ENCODE measurements around the gene SPPL3. TPM values are rescaled to one million over a fixed set of nuclear protein-coding genes. Genes with fewer than 3 reads are reported as not detected.
"Not testable (repeated sequence)": the region's sequence is repeated elsewhere in the genome, so short reads cannot be mapped to it uniquely, and the experiment has no call there.

SPPL3 gene
- total RNA-seq, 1 donor, result 44.5 TPM

DNA sequence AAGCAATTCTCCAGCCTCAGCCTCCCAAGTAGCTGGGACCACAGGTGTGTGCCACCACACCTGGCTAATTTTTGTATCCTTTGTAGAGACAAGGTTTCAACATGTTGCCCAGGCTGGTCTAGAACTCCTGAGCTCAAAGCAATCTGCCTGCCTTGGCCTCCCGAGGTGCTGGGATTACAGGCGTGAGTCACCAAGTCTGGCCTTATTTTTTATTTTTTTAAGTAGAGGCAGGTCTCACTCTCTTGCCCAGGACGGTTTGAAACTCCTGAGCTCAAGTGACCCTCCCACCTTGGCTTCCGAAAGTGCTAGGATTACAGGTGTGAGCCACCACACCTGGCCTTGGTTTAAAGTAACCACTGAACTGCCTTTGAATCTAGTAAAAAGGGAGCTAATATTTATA, 56.8 kb downstream of the SPPL3 start:
- H3K9me3 ChIP-seq (ENCODE audit: low read depth, low read length), result no peaks in the 10 kb centered on the region
- no peak overlapping the region for H3K4me3 ChIP-seq (ENCODE audit: low read length)
- peaks cover 47% of the 10 kb centered on the region for H3K4me1 ChIP-seq (ENCODE audit: insufficient read depth, low read length)
- H3K27me3 ChIP-seq (ENCODE audit: insufficient read depth, low read length), result no peaks in the 10 kb centered on the region

DNA sequence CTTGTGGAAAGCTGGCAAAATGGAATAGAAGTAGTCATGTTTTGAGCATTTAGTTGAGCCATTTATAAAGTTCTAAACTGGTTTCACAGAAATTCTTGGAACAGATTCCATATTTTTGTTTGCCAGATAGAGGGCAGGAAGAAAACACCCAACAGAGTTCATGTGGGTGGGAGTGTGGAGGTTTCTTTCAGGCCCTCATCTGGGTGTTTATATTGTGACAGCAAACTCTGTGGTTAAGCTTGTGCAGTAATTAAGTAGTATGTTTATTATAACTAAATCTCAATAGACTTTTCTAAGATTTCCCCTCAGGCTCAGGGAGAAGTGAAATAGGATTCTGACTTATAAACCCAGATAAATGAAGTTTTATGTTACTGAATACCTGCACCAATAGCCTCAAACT, 57.4 kb downstream of the SPPL3 start:
- H3K27me3 ChIP-seq (ENCODE audit: insufficient read depth, low read length), result no peaks in the 10 kb centered on the region
- no peaks in the 10 kb centered on the region for H3K9me3 ChIP-seq (ENCODE audit: low read depth, low read length)
- H3K4me3 ChIP-seq (ENCODE audit: low read length), result no peak overlapping the region
- H3K4me1 ChIP-seq (ENCODE audit: insufficient read depth, low read length), result peaks cover 43% of the 10 kb centered on the region

GRCh38 chr12:120845696-120846095, 58.5 kb downstream of the SPPL3 start:
- Histone ChIP-seq H3K4me1 (ENCODE audit: insufficient read depth, low read length) (peaks cover 33% of the 10 kb centered on the region), H3K27me3 (ENCODE audit: insufficient read depth, low read length) (no peaks in the 10 kb centered on the region), H3K9me3 (ENCODE audit: low read depth, low read length) (no peaks in the 10 kb centered on the region), H3K4me3 (ENCODE audit: low read length) (no peak overlapping the region)

- H3K4me1 ChIP-seq (ENCODE audit: insufficient read depth, low read length), result peaks cover 25% of the 10 kb centered on the region
- no peak overlapping the region for H3K4me3 ChIP-seq (ENCODE audit: low read length)
- no peaks in the 10 kb centered on the region for H3K27me3 ChIP-seq (ENCODE audit: insufficient read depth, low read length)
- no peaks in the 10 kb centered on the region for H3K9me3 ChIP-seq (ENCODE audit: low read depth, low read length)
These were observed 59.2 kb downstream of the SPPL3 start for GRCh38 chr12:120844768-120845449.

DNA sequence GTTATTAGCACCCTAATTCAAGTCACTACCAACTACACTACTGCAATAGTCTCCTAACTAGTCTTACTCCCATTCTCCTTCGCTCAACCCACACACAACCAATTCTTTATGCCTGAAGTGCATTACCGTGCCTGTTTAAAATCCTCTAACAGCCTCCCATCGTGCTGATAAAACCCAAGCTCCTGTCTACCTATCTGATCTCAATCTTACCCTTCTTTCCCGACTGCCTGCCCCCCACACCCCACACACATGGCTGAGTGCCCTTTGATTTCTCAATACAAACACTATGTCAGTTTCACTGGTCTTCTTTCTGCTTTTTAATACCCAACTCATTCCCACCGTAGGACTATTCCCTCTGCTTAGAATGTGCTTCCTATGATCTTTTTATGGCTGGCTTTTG, 59.9 kb downstream of the SPPL3 start:
- Histone ChIP-seq H3K4me3 (ENCODE audit: low read length) (no peak overlapping the region), H3K4me1 (ENCODE audit: insufficient read depth, low read length) (peaks cover 22% of the 10 kb centered on the region), H3K9me3 (ENCODE audit: low read depth, low read length) (no peaks in the 10 kb centered on the region), H3K27me3 (ENCODE audit: insufficient read depth, low read length) (no peaks in the 10 kb centered on the region)

DNA sequence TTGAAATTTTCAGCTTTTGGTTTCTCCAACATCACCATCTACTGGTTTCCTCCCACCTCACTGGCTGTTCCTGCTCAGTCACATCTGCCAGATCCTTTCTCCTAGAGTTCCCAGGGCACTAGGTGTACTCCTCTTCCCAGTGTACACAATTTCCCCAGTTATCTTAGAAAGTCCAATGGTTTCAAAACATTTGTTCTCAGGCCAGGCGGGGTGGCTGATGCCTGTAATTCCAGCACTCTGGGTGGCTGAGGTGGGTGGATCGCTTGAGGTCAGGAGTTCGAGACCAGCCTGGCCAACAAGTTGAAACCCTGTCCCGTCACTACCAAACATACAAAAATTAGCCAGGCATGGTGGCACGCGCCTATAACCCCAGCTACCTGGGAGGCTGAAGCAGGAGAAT, 60.7 kb downstream of the SPPL3 start:
- H3K27me3 ChIP-seq (ENCODE audit: insufficient read depth, low read length), result no peaks in the 10 kb centered on the region
- no peak overlapping the region for H3K4me3 ChIP-seq (ENCODE audit: low read length)
- H3K9me3 ChIP-seq (ENCODE audit: low read depth, low read length), result no peaks in the 10 kb centered on the region
- H3K4me1 ChIP-seq (ENCODE audit: insufficient read depth, low read length), result peaks cover 22% of the 10 kb centered on the region

DNA sequence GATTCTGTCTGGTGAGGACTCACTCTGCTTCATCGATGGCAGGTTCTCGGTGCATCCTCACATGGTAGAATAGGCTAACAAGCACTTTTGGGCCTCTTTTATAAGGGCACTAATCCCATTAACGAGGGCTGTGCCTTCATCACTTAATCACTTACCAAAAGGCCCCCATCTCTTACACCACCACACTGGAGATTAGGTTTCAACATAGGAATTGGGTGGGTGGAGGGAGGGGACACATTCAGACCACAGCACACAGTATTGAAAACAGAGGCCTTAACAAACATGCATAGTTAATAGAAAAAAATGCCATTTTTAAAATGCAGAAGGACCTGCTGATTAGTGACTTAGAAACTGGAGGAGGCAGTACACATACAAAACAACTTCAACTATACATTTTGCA, 61.6 kb downstream of the SPPL3 start:
- H3K9me3 ChIP-seq (ENCODE audit: low read depth, low read length), result no peaks in the 10 kb centered on the region
- peaks cover 15% of the 10 kb centered on the region for H3K4me1 ChIP-seq (ENCODE audit: insufficient read depth, low read length)
- no peaks in the 10 kb centered on the region for H3K27me3 ChIP-seq (ENCODE audit: insufficient read depth, low read length)
- H3K4me3 ChIP-seq (ENCODE audit: low read length), result no peak overlapping the region

- no peak overlapping the region for H3K4me3 ChIP-seq (ENCODE audit: low read length)
- H3K27me3 ChIP-seq (ENCODE audit: insufficient read depth, low read length), result no peaks in the 10 kb centered on the region
- H3K4me1 ChIP-seq (ENCODE audit: insufficient read depth, low read length), result peaks cover 12% of the 10 kb centered on the region
- no peaks in the 10 kb centered on the region for H3K9me3 ChIP-seq (ENCODE audit: low read depth, low read length)
These were observed 62.6 kb downstream of the SPPL3 start for GRCh38 chr12:120841525-120841924.

- H3K4me1 ChIP-seq (ENCODE audit: insufficient read depth, low read length), result peaks cover 16% of the 10 kb centered on the region
- H3K9me3 ChIP-seq (ENCODE audit: low read depth, low read length), result no peaks in the 10 kb centered on the region
- H3K27me3 ChIP-seq (ENCODE audit: insufficient read depth, low read length), result no peaks in the 10 kb centered on the region
- no peak overlapping the region for H3K4me3 ChIP-seq (ENCODE audit: low read length)
These were observed 64.7 kb downstream of the SPPL3 start for GRCh38 chr12:120839503-120839902.

DNA sequence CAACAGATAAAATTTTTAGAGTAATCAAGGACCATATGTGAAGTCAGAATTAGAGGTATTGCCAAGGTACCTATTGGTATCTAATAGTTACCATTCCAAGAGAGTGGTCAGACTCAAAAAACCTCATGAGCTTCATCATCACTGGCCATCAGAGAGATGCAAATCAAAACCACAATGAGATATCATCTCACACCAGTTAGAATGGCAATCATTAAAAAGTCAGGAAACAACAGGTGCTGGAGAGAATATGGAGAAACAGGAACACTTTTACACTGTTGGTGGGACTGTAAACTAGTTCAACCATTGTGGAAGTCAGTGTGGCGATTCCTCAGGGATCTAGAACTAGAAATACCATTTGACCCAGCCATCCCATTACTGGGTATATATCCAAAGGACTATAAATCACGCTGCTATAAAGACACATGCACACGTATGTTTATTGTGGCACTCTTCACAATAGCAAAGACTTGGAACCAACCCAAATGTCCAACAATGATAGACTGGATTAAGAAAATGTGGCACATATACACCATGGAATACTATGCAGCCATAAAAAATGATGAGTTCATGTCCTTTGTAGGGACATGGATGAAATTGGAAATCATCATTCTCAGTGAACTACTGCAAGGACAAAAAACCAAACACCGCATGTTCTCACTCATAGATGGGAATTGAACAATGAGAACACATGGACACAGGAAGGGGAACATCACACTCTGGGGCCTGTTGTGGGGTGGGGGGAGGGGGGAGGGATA, 65.4 kb downstream of the SPPL3 start:
- H3K4me1 ChIP-seq (ENCODE audit: insufficient read depth, low read length), result peaks cover 19% of the 10 kb centered on the region
- H3K4me3 ChIP-seq (ENCODE audit: low read length); H3K27me3 ChIP-seq (ENCODE audit: insufficient read depth, low read length); H3K9me3 ChIP-seq (ENCODE audit: low read depth, low read length): not testable (repeated sequence)

GRCh38 chr12:120836114-120836684, 68.0 kb downstream of the SPPL3 start:
- peaks cover 21% of the 10 kb centered on the region for H3K4me1 ChIP-seq (ENCODE audit: insufficient read depth, low read length)
- no peaks in the 10 kb centered on the region for H3K27me3 ChIP-seq (ENCODE audit: insufficient read depth, low read length)
- no peak overlapping the region for H3K4me3 ChIP-seq (ENCODE audit: low read length)
- no peaks in the 10 kb centered on the region for H3K9me3 ChIP-seq (ENCODE audit: low read depth, low read length)

GRCh38 chr12:120835657-120836056, 68.5 kb downstream of the SPPL3 start:
- H3K9me3 ChIP-seq (ENCODE audit: low read depth, low read length), result no peaks in the 10 kb centered on the region
- no peaks in the 10 kb centered on the region for H3K27me3 ChIP-seq (ENCODE audit: insufficient read depth, low read length)
- no peak overlapping the region for H3K4me3 ChIP-seq (ENCODE audit: low read length)
- H3K4me1 ChIP-seq (ENCODE audit: insufficient read depth, low read length), result peaks cover 25% of the 10 kb centered on the region

DNA sequence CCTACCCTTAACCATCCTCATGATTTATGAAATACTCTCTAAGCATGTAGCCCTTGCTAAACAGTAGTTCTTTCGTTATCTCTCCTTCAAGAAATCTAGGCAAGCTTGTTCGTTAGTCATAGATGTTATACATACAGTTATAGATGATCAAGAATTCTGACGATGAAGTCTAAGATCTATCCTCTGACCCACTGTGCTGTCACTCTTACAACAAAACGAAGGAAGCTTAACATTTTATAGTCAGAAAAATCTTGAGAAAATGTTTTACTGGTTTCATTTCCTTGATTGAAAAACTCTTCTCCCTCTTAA, 68.9 kb downstream of the SPPL3 start:
- no peaks in the 10 kb centered on the region for H3K9me3 ChIP-seq (ENCODE audit: low read depth, low read length)
- H3K27me3 ChIP-seq (ENCODE audit: insufficient read depth, low read length), result no peaks in the 10 kb centered on the region
- H3K4me3 ChIP-seq (ENCODE audit: low read length), result no peak overlapping the region
- peaks cover 26% of the 10 kb centered on the region for H3K4me1 ChIP-seq (ENCODE audit: insufficient read depth, low read length)

- Histone ChIP-seq H3K4me3 (ENCODE audit: low read length) (no peak overlapping the region), H3K9me3 (ENCODE audit: low read depth, low read length) (no peaks in the 10 kb centered on the region), H3K4me1 (ENCODE audit: insufficient read depth, low read length) (peaks cover 26% of the 10 kb centered on the region), H3K27me3 (ENCODE audit: insufficient read depth, low read length) (no peaks in the 10 kb centered on the region)
These were observed 69.5 kb downstream of the SPPL3 start for GRCh38 chr12:120834489-120835303.

DNA sequence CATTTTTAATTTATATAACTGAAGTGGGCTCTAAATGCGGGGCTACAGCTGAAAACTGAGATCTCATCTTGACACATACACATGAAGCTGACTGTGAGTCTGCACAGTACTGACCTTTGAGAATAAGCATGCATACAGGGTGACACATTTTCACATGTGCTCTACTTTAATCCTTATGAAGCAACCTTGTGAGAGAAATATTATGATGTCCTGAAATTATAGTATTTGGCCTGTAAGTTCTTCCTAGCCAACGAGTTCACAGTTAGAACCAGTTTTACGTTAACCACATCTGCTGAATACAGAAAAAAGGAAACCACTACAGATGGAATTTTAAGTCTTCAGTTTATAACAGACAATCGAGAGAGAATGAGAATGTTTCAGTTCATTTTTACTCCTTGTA, 70.3 kb downstream of the SPPL3 start:
- Histone ChIP-seq H3K9me3 (ENCODE audit: low read depth, low read length) (no peaks in the 10 kb centered on the region), H3K4me1 (ENCODE audit: insufficient read depth, low read length) (peaks cover 26% of the 10 kb centered on the region), H3K4me3 (ENCODE audit: low read length) (no peak overlapping the region), H3K27me3 (ENCODE audit: insufficient read depth, low read length) (no peaks in the 10 kb centered on the region)

Data from mononuclear cell (primary cell).